ENCODE results near the gene REL. TPM values are rescaled to one million over a fixed set of nuclear protein-coding genes. Genes with fewer than 3 reads are reported as not detected.

REL gene
- polyA plus RNA-seq, 1 of the 3 experiments (the other 2 are of a cell fraction) = 0.59 TPM

DNA sequence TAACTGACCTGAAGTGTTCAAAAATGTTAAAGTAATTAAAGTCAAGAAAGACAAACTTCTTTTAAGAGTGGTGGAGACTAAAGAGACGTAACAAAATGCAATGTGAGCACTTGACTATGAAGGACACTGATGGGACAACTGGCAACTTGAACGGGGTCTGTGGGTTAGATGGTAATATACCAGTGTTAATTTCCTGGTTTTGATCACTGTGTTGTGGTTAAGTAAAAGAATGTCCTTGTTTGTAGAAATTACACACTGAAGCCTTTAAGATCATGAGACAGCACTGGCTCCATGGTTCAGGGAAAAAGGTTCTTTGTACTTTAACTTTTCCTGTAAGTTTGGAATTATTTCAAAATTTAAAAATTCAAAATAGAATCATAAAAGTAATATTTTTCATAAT, 58.2 kb downstream of the REL start:
- H3K79me2 ChIP-seq (ENCODE audit: insufficient read depth) = no peaks in the 10 kb centered on the region
- DNase-seq = no peak
- H3K27ac ChIP-seq (ENCODE audit: low read depth in 2 of 2, low read length in 1 of 2) = no peak overlapping the region
- H3K9me3 ChIP-seq = no peaks in the 10 kb centered on the region
- no peak overlapping the region for H3K4me3 ChIP-seq (ENCODE audit: low read depth in 2 of 2, low read length in 1 of 2)
- no peaks in the 10 kb centered on the region for H3K4me1 ChIP-seq (ENCODE audit: control insufficient read depth in 1 of 2, insufficient read depth in 2 of 2, low read depth in 1 of 2, low read length in 1 of 2)
- no peak overlapping the region for H2AFZ ChIP-seq (ENCODE audit: low read depth)
- H3K4me2 ChIP-seq = no peak overlapping the region
- no peaks in the 10 kb centered on the region for H3K27me3 ChIP-seq (ENCODE audit: insufficient read depth)
- no peak overlapping the region for H3K9ac ChIP-seq
- CTCF ChIA-PET = no interaction called here
- no peak for TF ChIP-seq EP300 (IDR thresholded peaks at IDR 0.05; ENCODE audit: borderline replicate concordance in 1 of 2, low read depth in 1 of 2, low read length in 1 of 2)
- TF ChIP-seq FOXM1 (IDR thresholded peaks at IDR 0.05; ENCODE audit: low read depth) = no peak
- no peak for TF ChIP-seq RAD21 (IDR thresholded peaks at IDR 0.05; ENCODE audit: low read length)
- TF ChIP-seq EZH2phosphoT487 (IDR thresholded peaks at IDR 0.05; ENCODE audit: borderline replicate concordance, low read depth) = no peak
- no peak for TF ChIP-seq PBX3 (IDR thresholded peaks at IDR 0.05)
- no peak for TF ChIP-seq YY1 (IDR thresholded peaks at IDR 0.05; ENCODE audit: low read depth)
- no peak for TF ChIP-seq SIN3A (IDR thresholded peaks at IDR 0.05; ENCODE audit: borderline replicate concordance, low read depth, low read length)
- TF ChIP-seq RXRA (IDR thresholded peaks at IDR 0.05; ENCODE audit: borderline replicate concordance, low read depth) = no peak
- TF ChIP-seq SMC3 (IDR thresholded peaks at IDR 0.05; ENCODE audit: low read depth, low read length) = no peak
- no peak for TF ChIP-seq MEF2A (IDR thresholded peaks at IDR 0.05; ENCODE audit: borderline replicate concordance, low read depth)
- H3K36me3 ChIP-seq (replicated peaks in 1 of 2; ENCODE audit: control insufficient read depth in 1 of 2, insufficient read depth in 2 of 2, low read length in 1 of 2) = peaks cover 0 to 9% of the 10 kb centered on the region in 2 experiments
- no peaks in the 10 kb centered on the region for H3K9me2 ChIP-seq
- 83% methylated on average over 2 of the region's 2 CpGs for WGBS (ENCODE audit: low lambda C conversion rate)
- POLR2A ChIA-PET = no interaction called here
- H4K20me1 ChIP-seq (ENCODE audit: insufficient read depth) = no peaks in the 10 kb centered on the region
- H3F3A ChIP-seq (replicated peaks; ENCODE audit: insufficient read depth) = no peaks in the 10 kb centered on the region

- Histone ChIP-seq H3K27ac (ENCODE audit: low read depth in 2 of 2, low read length in 1 of 2) (no peak overlapping the region), H2AFZ (ENCODE audit: low read depth) (no peak overlapping the region), H3K4me1 (ENCODE audit: control insufficient read depth in 1 of 2, insufficient read depth in 2 of 2, low read depth in 1 of 2, low read length in 1 of 2) (no peaks in the 10 kb centered on the region), H3K9ac (no peak overlapping the region), H3K9me2 (no peaks in the 10 kb centered on the region), H3K9me3 (no peaks in the 10 kb centered on the region), H3K79me2 (ENCODE audit: insufficient read depth) (no peaks in the 10 kb centered on the region), H4K20me1 (ENCODE audit: insufficient read depth) (no peaks in the 10 kb centered on the region), H3K4me2 (no peak overlapping the region), H3K4me3 (ENCODE audit: low read depth in 2 of 2, low read length in 1 of 2) (no peak overlapping the region), H3K27me3 (ENCODE audit: insufficient read depth) (no peaks in the 10 kb centered on the region), H3F3A (replicated peaks; ENCODE audit: insufficient read depth) (no peaks in the 10 kb centered on the region), H3K36me3 (replicated peaks in 1 of 2; ENCODE audit: control insufficient read depth in 1 of 2, insufficient read depth in 2 of 2, low read length in 1 of 2) (peaks cover 0 to 6% of the 10 kb centered on the region in 2 experiments)
- ChIA-PET POLR2A (no interaction called here), CTCF (no interaction called here)
- no peak for DNase-seq
- 100% methylated on average over 2 of the region's 2 CpGs for WGBS (ENCODE audit: low lambda C conversion rate)
- TF ChIP-seq TAF1 (IDR thresholded peaks at IDR 0.05; ENCODE audit: borderline replicate concordance, low read depth, low read length) = no peak
- TF ChIP-seq CHD2 (IDR thresholded peaks at IDR 0.05; ENCODE audit: low read length, partially characterized antibody) = no peak
- TF ChIP-seq, protein P1, sequence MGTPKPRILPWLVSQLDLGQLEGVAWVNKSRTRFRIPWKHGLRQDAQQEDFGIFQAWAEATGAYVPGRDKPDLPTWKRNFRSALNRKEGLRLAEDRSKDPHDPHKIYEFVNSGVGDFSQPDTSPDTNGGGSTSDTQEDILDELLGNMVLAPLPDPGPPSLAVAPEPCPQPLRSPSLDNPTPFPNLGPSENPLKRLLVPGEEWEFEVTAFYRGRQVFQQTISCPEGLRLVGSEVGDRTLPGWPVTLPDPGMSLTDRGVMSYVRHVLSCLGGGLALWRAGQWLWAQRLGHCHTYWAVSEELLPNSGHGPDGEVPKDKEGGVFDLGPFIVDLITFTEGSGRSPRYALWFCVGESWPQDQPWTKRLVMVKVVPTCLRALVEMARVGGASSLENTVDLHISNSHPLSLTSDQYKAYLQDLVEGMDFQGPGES (IDR thresholded peaks at IDR 0.05; ENCODE audit: low read depth, low read length) = no peak
- no peak for TF ChIP-seq RCOR1 (IDR thresholded peaks at IDR 0.05; ENCODE audit: low read length)
- TF ChIP-seq NRF1 (IDR thresholded peaks at IDR 0.05; ENCODE audit: low read depth, low read length) = no peak
- no peak for TF ChIP-seq SMC3 (IDR thresholded peaks at IDR 0.05; ENCODE audit: low read depth, low read length)
These were observed 64.0 kb downstream of the REL start for GRCh38 chr2:60945341-60945740.

Data from SK-N-SH (cell line).